ENCODE measurements around the gene C2orf49.

Gene C2orf49

DNA sequence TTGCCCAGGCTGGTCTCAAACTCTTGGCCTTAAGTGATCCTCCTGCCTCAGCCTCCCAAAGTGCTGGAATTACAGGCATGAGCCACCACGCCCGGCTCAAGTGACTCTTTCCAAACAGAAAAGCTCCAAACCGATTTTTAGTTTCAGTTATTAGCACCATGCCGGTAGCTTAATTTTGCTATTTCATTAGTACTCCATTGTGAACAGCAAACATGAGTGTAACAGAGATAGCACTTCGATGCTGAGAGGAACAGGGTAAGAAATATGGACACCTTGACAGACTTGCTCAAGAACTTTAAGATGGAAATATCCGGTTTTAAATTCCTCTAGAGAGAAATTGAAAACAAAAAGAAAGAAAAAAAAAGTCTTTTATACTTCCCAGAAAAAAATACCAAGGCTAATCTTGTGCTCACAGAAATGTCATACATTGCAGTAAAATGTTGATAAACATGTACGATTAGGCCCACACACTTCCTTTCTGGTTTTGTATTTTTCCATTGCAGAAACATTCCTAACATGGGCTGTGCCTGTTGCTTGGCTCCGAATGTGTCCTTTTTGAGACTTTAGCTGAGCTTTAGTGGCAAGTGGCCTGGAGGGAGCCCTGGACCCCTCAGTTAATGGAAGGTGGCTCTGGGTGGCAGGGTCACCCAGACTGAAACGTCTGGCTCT lies 43.2 kb downstream of the C2orf49 start:
- peak overlapping the region; percentile 51 for H3K27ac ChIP-seq
- DNase-seq (ENCODE audit: low read depth, low spot score), result no peak

GRCh38 chr2:105381101-105381668 lies 43.8 kb downstream of the C2orf49 start:
- H3K27ac ChIP-seq, result peak overlapping the region; percentile 51
- no peak for DNase-seq (ENCODE audit: low read depth, low spot score)

- no peak overlapping the region for H3K27ac ChIP-seq
- no peak for DNase-seq (ENCODE audit: low read depth, low spot score)
Observed at GRCh38 chr2:105382177-105382576, 44.8 kb downstream of the C2orf49 start.

GRCh38 chr2:105383432-105384166 lies 46.3 kb downstream of the C2orf49 start:
- no peak for DNase-seq (ENCODE audit: low read depth, low spot score)
- H3K27ac ChIP-seq, result no peak overlapping the region

GRCh38 chr2:105384216-105384615 lies 46.9 kb downstream of the C2orf49 start:
- no peak overlapping the region for H3K27ac ChIP-seq
- DNase-seq (ENCODE audit: low read depth, low spot score), result no peak

GRCh38 chr2:105384861-105385260 lies 47.5 kb downstream of the C2orf49 start:
- DNase-seq (ENCODE audit: low read depth, low spot score), result no peak
- H3K27ac ChIP-seq, result no peak overlapping the region

- DNase-seq (ENCODE audit: low read depth, low spot score), result no peak
- H3K27ac ChIP-seq, result no peak overlapping the region
Observed at GRCh38 chr2:105385731-105386540, 48.6 kb downstream of the C2orf49 start.

DNA sequence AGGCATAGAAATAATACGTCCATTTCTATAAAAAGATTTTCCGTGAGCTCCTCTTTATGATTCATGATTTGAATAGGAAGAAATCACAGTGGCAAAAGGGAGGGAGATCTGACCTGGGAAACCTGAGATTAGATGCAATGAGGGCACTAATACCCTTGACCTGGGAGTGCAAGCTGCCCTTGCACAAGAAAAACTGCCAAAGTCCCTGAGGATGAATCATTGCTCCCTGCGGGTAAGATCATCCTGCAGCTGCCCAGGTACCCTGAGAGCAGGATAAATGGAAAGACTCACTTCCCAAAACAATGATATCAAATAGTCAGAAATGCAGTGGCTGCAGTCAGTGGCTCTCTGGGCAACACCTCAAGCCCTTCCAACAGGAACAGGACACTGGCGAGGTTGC lies 49.9 kb downstream of the C2orf49 start:
- no peak overlapping the region for H3K27ac ChIP-seq
- DNase-seq (ENCODE audit: low read depth, low spot score), result no peak

DNA sequence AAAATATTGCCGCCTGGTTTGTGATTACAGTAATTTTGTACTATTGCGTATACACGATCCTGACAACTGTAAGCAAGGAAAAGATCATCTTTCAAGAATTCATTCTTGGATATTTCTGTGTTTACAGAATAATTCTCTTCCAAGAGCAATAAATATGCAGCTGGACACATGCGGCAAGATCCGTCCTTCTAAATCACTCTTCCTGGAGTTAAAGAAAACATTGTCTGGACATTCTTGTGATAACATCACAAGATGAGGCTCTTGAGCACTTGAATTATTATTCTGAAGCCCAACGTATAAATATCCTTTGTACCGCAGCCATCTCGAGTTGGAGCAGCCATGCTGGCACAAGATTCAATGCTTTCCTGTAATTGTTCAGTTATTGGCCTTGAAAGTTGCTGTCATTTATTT lies 51.6 kb downstream of the C2orf49 start:
- no peak for DNase-seq (ENCODE audit: low read depth, low spot score)
- H3K27ac ChIP-seq, result peak overlapping the region; percentile 17

GRCh38 chr2:105390454-105390853 lies 53.1 kb downstream of the C2orf49 start:
- DNase-seq (ENCODE audit: low read depth, low spot score), result no peak
- H3K27ac ChIP-seq, result peak overlapping the region; percentile 55

DNA sequence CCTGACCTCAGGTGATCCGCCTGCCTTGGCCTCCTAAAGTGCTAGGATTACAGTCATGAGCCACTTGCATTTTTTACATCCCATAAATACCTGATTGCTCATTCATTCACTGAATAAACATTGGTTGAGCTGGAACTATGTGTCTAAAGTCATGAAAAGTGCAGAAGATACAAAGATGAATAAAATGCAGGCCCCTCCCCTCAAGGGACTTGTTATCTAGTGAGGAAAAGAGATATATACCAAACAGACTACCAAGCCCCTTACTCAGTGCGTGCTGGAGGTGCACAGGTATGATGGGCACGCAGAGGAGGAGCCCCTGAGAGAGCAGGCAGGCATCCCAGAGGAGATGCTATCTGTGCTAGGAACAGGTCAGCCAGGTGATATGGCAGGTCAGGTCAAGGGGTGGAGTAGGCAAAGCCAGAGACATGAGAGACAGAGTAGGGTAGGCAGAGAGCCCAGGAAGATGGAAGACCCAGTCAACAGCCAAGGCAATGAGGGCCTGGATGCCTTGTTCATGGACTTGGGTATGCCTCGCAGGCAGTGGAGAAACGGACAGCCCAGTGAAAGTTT lies 53.8 kb downstream of the C2orf49 start:
- H3K27ac ChIP-seq, result peak overlapping the region; percentile 55
- no peak for DNase-seq (ENCODE audit: low read depth, low spot score)

DNA sequence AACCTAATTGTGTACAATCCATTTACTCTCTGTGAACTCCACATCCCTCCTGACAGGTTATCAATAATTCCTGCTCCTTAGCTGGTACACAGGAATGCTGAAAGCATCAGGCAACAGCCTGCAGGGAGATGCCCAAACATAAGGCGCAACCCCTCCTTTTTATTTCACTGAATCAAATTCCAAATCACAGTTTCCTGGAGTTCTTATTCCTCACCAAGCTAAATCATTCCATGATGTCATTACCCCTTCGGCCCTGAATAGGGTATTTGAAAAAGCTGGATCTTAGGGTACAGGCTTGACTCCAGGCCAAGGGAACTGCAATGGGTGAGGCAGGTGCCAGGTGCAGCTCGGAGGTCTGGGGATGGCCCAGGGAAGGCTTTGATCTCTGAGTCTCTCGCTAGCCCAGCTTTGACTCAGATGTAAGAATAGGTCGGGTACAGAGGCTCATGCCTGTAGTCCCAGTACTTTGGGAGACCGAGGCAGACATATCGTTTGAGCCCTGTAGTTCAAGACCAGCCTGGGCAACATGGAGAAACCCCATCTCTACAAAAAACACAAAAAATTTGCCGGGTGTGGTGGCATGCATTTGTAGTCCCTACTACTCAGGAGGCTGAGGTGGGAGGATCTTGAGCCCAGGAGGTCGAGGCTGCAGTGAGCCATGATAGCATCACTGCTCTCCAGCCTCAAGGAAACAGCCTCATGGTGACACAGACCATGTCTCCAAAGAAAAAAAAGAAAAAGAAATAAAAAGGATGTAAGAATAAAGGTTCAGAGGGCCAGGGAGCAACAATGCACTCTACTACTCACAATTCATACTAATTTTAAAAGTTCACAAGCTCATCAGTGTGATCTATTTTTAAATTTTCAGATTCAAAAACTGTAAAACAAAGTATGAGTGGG lies 54.7 kb downstream of the C2orf49 start:
- peak overlapping the region; percentile 55 for H3K27ac ChIP-seq
- no peak for DNase-seq (ENCODE audit: low read depth, low spot score)

DNA sequence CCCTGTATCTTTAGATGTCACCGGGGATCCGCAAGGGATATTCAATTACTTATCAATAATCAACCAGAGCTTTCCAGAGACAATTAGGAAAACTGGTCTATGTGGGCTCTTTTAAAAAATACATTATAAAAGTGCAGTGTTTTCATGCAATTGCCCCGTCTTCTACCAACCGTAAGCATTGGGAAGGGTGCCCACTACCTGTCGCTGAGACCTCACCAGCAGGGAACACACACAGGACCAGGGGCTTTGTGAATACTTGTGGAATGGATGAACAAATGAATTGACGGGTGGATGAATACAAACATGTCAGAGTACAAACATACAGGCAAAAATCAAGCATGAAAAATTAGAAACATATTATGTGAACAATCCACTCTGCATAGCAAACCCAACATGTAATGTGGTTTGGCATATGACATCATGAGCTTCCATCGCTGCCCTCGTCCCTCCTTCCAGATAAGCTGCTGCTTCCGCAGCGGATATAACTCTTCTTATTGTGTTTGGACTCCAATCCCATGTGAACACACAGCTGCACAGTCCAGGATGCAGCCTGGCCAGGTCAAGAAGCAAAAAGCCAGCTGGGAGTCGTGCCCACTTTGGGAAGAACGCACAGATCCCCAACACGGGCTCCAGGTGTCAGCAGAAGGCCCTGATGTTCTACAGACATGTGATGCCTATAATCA lies 56.2 kb downstream of the C2orf49 start:
- DNase-seq (ENCODE audit: low read depth, low spot score), result no peak
- H3K27ac ChIP-seq, result no peak overlapping the region

DNA sequence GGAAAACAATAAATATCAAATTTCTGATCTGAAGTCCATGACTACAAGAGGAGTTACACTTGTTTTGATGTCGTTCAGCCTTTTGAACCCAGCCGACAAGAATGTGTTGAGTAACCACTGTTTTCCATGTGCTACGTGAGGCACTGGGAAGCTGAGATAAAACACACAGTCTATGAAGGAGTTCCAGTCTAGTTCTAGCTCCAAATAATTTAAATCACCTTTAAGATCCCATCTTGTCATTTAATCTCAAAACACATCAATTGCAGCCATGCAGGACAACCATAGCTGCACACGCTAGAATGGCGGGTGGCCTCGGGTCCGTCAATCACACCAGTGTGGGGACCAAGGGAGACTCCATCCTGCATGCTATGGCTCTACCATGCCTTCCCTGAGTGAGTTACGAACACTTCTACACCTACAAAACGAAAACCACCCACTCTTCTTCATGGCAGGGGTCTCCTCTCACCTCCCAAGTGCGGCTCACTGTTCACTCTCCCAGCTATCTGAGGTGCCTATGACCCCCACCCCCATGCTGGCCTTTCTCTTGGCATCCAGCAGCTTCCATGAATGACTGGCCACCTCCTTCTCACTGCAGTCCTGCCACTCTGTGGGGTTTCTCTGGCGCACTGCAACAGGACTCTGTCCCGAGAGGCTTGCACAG lies 57.7 kb downstream of the C2orf49 start:
- peak overlapping the region; percentile 93 for H3K27ac ChIP-seq
- DNase-seq (ENCODE audit: low read depth, low spot score), result no peak

- no peak for DNase-seq (ENCODE audit: low read depth, low spot score)
- H3K27ac ChIP-seq, result peak overlapping the region; percentile 93
Observed at GRCh38 chr2:105395691-105396090, 58.4 kb downstream of the C2orf49 start.

- H3K27ac ChIP-seq, result peak overlapping the region; percentile 93
Observed at GRCh38 chr2:105396254-105397024, 59.1 kb downstream of the C2orf49 start.

DNA sequence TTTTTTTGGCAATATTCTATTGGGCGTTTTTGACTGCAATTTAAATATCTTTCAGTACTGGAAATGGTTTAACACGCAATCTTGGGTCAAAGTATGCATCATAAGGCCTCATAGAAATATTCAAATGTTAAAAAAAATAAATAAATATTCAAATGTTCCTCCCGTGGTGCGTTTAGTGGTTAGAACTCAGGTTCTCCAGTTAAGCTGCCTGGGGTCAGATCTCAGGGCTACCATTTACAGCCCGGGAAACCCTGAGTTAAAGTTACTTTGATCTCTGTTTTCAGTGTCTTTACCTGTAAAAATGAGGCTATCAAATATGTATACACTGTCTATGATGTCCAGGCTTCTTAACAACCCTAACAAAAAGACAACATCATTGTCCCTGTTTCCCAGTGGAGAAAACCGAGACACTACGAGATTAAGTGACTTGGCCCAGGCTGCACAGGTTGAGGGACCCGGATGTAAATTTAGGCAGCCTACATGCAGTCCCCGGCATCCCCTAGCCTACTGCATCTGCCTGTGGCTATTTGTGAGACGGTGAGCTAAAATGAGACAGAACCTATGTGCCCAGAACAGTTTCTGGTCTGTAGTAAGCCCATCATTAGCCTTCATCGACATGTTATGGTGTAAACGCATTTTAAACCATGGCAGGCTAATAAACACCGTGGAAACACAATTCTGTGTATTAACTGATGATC lies 59.8 kb downstream of the C2orf49 start:
- DNase-seq (ENCODE audit: low read depth, low spot score), result no peak
- peak overlapping the region; percentile 93 for H3K27ac ChIP-seq

More at GRCh38 chr2:105396254-105397024, 59.1 kb downstream of the C2orf49 start:
- DNase-seq (ENCODE audit: low read depth, low spot score), result peak; percentile 96
